GM18499 (cell line): ENCODE results near the gene LSP1.
"Not testable (repeated sequence)": the region's sequence is repeated elsewhere in the genome, so short reads cannot be mapped to it uniquely, and the experiment has no call there.

ENCODE experiments used
- ATAC-seq: cut with Tn5 transposase; IDR thresholded peaks from one replicate; pipeline ENCODE4 v1.9.1; 2021; ENCODE audit warnings: moderate number of reproducible peaks; ENCODE audit not compliant: insufficient read depth, unreplicated experiment

The LSP1 gene

GRCh38 chr11:1937616-1938342 is 84.9 kb downstream of the LSP1 start:
- no peak for ATAC-seq

- ATAC-seq = no peak
Measured at GRCh38 chr11:1938343-1939005, 85.6 kb downstream of the LSP1 start.

DNA sequence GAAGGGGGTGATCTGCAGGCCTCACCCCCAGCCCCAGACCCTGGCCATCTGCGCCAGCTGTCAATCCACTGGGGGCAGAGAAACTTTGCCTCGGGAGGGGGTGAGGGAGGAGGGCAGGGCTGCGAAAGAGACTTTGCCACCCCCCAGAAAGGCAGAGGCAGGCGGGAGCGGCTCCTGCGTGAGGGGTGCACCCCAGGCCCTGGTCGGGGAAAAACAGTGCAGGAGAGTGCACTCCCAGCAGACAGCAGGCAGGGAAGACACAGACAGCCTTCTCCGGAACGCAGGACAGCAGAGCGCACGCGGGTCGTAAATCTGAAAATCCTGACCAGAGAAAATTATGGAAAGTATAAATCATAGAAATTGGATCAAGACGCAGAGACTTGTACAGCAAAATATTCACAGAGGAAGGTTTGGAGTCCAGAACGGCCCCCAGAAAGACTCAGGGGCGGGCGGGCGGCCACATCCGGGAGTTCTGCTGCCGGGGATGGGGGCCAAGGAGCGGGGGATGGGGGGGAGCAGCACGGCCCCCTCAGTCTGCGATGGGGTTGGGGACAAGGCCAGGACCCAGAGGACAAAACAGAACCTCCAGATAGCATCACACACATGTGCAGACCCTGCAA is 86.2 kb downstream of the LSP1 start:
- no peak for ATAC-seq

DNA sequence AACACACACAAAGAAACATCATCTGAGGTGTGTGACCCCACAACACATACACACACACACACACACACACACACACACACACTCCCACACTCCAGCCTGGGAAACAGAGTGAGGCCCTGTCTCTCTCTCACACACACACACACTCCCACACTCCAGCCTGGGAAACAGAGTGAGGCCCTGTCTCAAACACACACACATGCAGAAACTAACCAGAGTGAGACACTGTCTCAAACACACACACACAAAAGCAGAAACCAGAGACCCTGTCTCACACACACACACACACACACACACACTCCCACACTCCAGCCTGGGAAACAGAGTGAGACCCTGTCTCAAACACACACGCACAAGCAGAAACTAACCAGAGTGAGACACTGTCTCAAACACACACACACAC is 86.9 kb downstream of the LSP1 start:
- ATAC-seq = not testable (repeated sequence)
